ENCODE measurements around the gene RBM10. TPM values are rescaled to one million over a fixed set of nuclear protein-coding genes. Genes with fewer than 3 reads are reported as not detected.

Gene RBM10
- total RNA-seq, 1 donor from 2014 or later = 74.6 TPM

DNA sequence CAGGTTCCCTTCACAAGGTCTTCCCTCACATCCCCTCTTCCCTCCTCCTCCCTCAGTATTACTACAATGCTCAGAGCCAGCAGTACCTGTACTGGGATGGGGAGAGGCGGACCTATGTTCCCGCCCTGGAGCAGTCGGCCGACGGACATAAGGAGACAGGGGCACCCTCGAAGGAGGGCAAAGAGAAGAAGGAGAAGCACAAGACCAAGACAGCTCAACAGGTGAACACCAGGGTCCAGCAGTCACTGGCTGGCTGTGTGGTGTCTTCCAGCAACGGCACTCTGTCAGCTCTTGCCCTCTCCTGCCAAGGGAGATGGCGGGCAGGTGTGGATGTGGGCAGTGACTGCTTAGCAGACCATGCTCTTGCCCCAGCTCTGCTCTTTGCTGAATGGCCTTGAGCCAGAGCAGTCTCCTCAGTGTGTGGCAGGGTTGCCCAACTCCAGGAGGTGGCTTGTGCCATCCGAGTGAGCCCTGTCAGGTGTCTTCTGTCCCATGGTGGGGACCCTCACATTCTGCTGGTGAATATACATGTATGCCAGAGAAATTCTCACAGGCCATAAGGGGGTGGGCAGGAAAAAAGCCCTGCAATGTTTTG is 37.2 kb downstream of the RBM10 start:
- Mint-ChIP-seq H3K27ac (ENCODE audit: unreplicated experiment) (no peak overlapping the region), H3K27me3 (ENCODE audit: unreplicated experiment) (peaks cover 10% of the 10 kb centered on the region), H3K9me3 (ENCODE audit: unreplicated experiment) (peaks cover 1% of the 10 kb centered on the region), H3K4me3 (ENCODE audit: unreplicated experiment) (no peak overlapping the region), H3K4me1 (ENCODE audit: low read depth, unreplicated experiment) (no peaks in the 10 kb centered on the region), H3K36me3 (ENCODE audit: unreplicated experiment) (no peaks in the 10 kb centered on the region)
- no peak for DNase-seq
- TF ChIP-seq, protein P1, sequence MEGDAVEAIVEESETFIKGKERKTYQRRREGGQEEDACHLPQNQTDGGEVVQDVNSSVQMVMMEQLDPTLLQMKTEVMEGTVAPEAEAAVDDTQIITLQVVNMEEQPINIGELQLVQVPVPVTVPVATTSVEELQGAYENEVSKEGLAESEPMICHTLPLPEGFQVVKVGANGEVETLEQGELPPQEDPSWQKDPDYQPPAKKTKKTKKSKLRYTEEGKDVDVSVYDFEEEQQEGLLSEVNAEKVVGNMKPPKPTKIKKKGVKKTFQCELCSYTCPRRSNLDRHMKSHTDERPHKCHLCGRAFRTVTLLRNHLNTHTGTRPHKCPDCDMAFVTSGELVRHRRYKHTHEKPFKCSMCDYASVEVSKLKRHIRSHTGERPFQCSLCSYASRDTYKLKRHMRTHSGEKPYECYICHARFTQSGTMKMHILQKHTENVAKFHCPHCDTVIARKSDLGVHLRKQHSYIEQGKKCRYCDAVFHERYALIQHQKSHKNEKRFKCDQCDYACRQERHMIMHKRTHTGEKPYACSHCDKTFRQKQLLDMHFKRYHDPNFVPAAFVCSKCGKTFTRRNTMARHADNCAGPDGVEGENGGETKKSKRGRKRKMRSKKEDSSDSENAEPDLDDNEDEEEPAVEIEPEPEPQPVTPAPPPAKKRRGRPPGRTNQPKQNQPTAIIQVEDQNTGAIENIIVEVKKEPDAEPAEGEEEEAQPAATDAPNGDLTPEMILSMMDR (IDR thresholded peaks at IDR 0.05; ENCODE audit: partially characterized antibody, unreplicated experiment) = no peak

DNA sequence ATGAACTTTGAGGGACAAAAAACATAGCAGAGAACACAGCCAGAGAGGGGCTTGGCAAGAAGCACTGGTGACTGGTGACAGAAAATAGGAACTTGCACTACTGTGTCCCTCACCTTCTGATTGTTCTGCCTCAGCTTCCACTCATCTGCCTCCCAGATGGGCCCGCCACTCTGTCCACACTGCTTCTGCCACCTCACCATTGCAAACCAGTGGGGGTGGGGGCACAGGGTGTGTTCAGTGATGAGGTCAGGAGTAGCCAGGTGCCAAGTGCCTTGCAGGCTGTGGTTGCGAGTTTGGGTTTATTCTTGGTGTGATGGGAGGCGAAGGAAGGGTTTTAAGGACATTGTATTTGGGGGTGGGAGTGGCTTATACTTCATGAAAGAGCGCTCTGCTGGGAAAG is 39.5 kb downstream of the RBM10 start:
- H3K27ac Mint-ChIP-seq (ENCODE audit: unreplicated experiment) = no peak overlapping the region
- peaks cover 7% of the 10 kb centered on the region for H3K27me3 Mint-ChIP-seq (ENCODE audit: unreplicated experiment)
- H3K36me3 Mint-ChIP-seq (ENCODE audit: unreplicated experiment) = no peaks in the 10 kb centered on the region
- no peak overlapping the region for H3K4me3 Mint-ChIP-seq (ENCODE audit: unreplicated experiment)
- no peak for DNase-seq
- TF ChIP-seq, protein P1 (IDR thresholded peaks at IDR 0.05; ENCODE audit: partially characterized antibody, unreplicated experiment) = no peak
- H3K9me3 Mint-ChIP-seq (ENCODE audit: unreplicated experiment) = no peaks in the 10 kb centered on the region
- H3K4me1 Mint-ChIP-seq (ENCODE audit: low read depth, unreplicated experiment) = no peaks in the 10 kb centered on the region

DNA sequence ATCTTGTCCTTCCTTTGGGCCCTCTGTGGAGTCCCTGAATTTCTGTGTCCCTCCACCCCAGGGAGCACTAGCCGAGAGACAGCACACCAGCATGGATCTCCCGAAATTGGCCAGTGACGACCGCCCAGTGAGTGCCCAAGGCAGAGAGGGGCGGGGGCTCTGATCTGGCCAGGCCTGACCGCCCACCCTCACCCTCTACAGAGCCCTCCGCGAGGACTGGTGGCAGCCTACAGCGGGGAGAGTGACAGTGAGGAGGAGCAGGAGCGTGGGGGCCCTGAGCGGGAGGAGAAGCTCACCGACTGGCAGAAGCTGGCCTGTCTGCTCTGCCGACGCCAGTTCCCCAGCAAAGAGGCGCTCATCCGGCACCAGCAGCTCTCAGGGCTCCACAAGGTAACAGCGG is 40.2 kb downstream of the RBM10 start:
- DNase-seq = no peak
- no peaks in the 10 kb centered on the region for H3K4me1 Mint-ChIP-seq (ENCODE audit: low read depth, unreplicated experiment)
- H3K27ac Mint-ChIP-seq (ENCODE audit: unreplicated experiment) = no peak overlapping the region
- H3K4me3 Mint-ChIP-seq (ENCODE audit: unreplicated experiment) = no peak overlapping the region
- H3K36me3 Mint-ChIP-seq (ENCODE audit: unreplicated experiment) = no peaks in the 10 kb centered on the region
- H3K27me3 Mint-ChIP-seq (ENCODE audit: unreplicated experiment) = peaks cover 7% of the 10 kb centered on the region
- TF ChIP-seq, protein P1 (IDR thresholded peaks at IDR 0.05; ENCODE audit: partially characterized antibody, unreplicated experiment) = no peak
- H3K9me3 Mint-ChIP-seq (ENCODE audit: unreplicated experiment) = no peaks in the 10 kb centered on the region

DNA sequence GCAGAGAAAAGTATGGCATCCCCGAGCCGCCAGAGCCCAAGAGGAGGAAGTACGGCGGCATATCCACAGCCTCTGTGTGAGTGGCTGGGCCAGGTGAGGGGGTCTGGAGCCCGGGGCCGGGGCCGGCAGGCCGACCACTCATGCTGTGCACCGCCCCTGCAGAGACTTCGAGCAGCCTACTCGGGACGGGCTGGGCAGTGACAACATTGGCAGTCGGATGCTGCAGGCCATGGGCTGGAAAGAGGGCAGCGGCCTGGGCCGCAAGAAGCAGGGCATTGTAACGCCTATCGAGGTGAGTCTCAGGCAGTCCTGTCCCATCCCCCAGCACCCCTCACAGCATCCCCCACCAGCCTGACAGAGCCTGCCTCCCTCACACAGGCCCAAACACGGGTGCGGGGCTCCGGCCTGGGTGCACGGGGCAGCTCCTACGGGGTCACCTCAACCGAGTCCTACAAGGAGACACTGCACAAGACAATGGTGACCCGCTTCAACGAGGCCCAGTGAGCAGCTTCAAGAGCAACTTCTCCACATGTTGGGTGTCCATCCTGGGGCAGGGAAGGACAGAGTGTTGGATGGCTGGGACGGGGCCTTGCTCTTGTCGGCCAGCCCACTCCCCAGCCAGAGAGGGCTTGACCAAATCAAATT is 41.2 kb downstream of the RBM10 start:
- no peaks in the 10 kb centered on the region for H3K36me3 Mint-ChIP-seq (ENCODE audit: unreplicated experiment)
- H3K27ac Mint-ChIP-seq (ENCODE audit: unreplicated experiment) = no peak overlapping the region
- H3K9me3 Mint-ChIP-seq (ENCODE audit: unreplicated experiment) = no peaks in the 10 kb centered on the region
- H3K4me3 Mint-ChIP-seq (ENCODE audit: unreplicated experiment) = no peak overlapping the region
- no peaks in the 10 kb centered on the region for H3K4me1 Mint-ChIP-seq (ENCODE audit: low read depth, unreplicated experiment)
- TF ChIP-seq, protein P1 (IDR thresholded peaks at IDR 0.05; ENCODE audit: partially characterized antibody, unreplicated experiment) = no peak
- H3K27me3 Mint-ChIP-seq (ENCODE audit: unreplicated experiment) = peaks cover 6% of the 10 kb centered on the region
- DNase-seq = no peak

DNA sequence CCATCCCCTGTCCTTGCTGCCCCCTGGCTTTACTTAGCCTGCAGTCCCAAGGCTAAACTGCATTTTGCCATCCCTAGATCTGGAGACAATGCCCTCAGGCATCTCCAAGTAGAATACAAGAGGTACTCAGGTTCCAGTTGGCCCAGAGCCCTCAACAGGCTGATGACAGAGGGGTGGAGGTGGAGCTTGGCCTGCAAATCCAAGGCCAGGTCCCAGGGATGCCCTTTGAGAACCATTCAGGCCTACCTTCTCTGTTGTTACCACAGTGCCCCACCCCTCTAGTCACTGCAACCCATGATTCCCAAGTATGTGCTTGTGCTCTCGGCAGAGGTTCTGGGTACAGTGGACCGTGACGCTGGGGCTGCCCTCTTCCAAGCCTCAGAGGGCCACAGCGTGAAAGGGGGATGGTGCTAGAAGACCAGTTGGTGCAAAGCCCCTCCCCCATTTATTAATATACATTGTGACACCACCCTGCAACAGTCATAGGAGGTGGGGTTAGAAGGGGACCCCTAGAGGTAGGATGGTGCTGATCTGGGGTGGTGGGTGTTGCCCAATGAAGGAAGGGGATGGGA is 42.2 kb downstream of the RBM10 start:
- TF ChIP-seq, protein P1 (IDR thresholded peaks at IDR 0.05; ENCODE audit: partially characterized antibody, unreplicated experiment) = no peak
- DNase-seq = no peak
- H3K27ac Mint-ChIP-seq (ENCODE audit: unreplicated experiment) = no peak overlapping the region

More for the DNA sequence above, 42.2 kb downstream of the RBM10 start:
- peaks cover 6% of the 10 kb centered on the region for H3K27me3 Mint-ChIP-seq (ENCODE audit: unreplicated experiment)
- no peaks in the 10 kb centered on the region for H3K4me1 Mint-ChIP-seq (ENCODE audit: low read depth, unreplicated experiment)
- no peak overlapping the region for H3K4me3 Mint-ChIP-seq (ENCODE audit: unreplicated experiment)
- no peaks in the 10 kb centered on the region for H3K36me3 Mint-ChIP-seq (ENCODE audit: unreplicated experiment)
- no peaks in the 10 kb centered on the region for H3K9me3 Mint-ChIP-seq (ENCODE audit: unreplicated experiment)

Data from glutamatergic neuron (in vitro differentiated cells).